Peyer's patch (tissue), 4 donors: ENCODE data around the gene LLCFC1. TPM values are rescaled to one million over a fixed set of nuclear protein-coding genes. Genes with fewer than 3 reads are reported as not detected.

ENCODE experiments used
- DNase-seq, 3 donors: peaks; one replicate each; pipeline ENCODE4 v3.0.0-alpha.2; 2017 to 2019
- H3K27ac ChIP-seq, 4 donors: fragments of 200-600 bp; sonication (generic); one replicate each; pipeline ENCODE4 v1.5.1; 2016 to 2019
- H3K27me3 ChIP-seq, 2 donors: fragments of 200-600 bp; sonication (generic); one replicate each; pipeline ENCODE4 v1.5.1; 2019
- H3K36me3 ChIP-seq, 3 donors: fragments of 200-600 bp; sonication (generic); one replicate each; pipeline ENCODE4 v1.5.1; 2016 to 2019
- H3K4me1 ChIP-seq, 4 donors: fragments of 200-600 bp; sonication (generic); one replicate each; pipeline ENCODE4 v1.5.1; 2016 to 2019
- H3K4me3 ChIP-seq, 4 donors: fragments of 200-600 bp; sonication (generic); 1 replicate in 3 of 4; 2 replicates in 1 of 4; pipeline ENCODE4 v1.5.1; 2016 to 2019; ENCODE audit warnings: mild to moderate bottlenecking in 1 of 4
- H3K9me3 ChIP-seq, 4 donors: fragments of 200-600 bp; sonication (generic); one replicate each; pipeline ENCODE4 v1.5.1; 2016 to 2019; ENCODE audit warnings: mild to moderate bottlenecking in 1 of 4
- CTCF ChIP-seq, 6 experiments: fragments of 450-650 bp in 4 of 6; fragments of 200-600 bp in 2 of 6; sonication (generic) in 1 of 6; IDR thresholded peaks; one replicate each; pipeline ENCODE4 v1.5.1; 2017 to 2019; ENCODE audit warnings: antibody characterized with exemption in 6 of 6, mild to moderate bottlenecking in 3 of 6, moderate library complexity in 1 of 6
- POLR2A ChIP-seq, 2 donors: fragments of 450-650 bp; IDR thresholded peaks; one replicate each; pipeline ENCODE4 v1.5.1; 2017; ENCODE audit warnings: antibody characterized with exemption in 2 of 2, mild to moderate bottlenecking in 2 of 2, moderate library complexity in 2 of 2
- total RNA-seq, 4 donors: library from RNA; depleted of rRNA; stranded (reverse); fragments of >200 nt; gene quantifications; one replicate each; pipeline ENCODE4 v1.1.0, GENCODE V29; 2016

LLCFC1 gene
- total RNA-seq, 4 donors from 2014 or later = not detected

- Histone ChIP-seq H3K9me3 (no peaks in the 10 kb centered on the region), H3K27ac (no peak overlapping the region), H3K27me3 (no peaks in the 10 kb centered on the region), H3K4me1 (no peaks in the 10 kb centered on the region), H3K36me3 (no peaks in the 10 kb centered on the region), H3K4me3 (no peak overlapping the region)
- TF ChIP-seq CTCF (IDR thresholded peaks at IDR 0.05) (no peak), POLR2A (IDR thresholded peaks at IDR 0.05) (no peak)
- no peak for DNase-seq
Observed at GRCh38 chr7:142898377-142899170, 40.7 kb upstream of the LLCFC1 start.

- Histone ChIP-seq H3K4me1 (no peaks in the 10 kb centered on the region), H3K36me3 (no peaks in the 10 kb centered on the region), H3K27ac (no peak overlapping the region), H3K9me3 (peaks cover 0 to 6% (median 2%) of the 10 kb centered on the region in 4 donors), H3K4me3 (no peak overlapping the region), H3K27me3 (no peaks in the 10 kb centered on the region)
- TF ChIP-seq POLR2A (IDR thresholded peaks at IDR 0.05) (no peak), CTCF (IDR thresholded peaks at IDR 0.05) (no peak)
- DNase-seq = no peak
Observed at GRCh38 chr7:142899661-142900060, 39.6 kb upstream of the LLCFC1 start.

GRCh38 chr7:142901426-142902259, 37.6 kb upstream of the LLCFC1 start:
- Histone ChIP-seq H3K9me3 (peaks cover 0 to 7% (median 2%) of the 10 kb centered on the region in 4 donors), H3K27ac (no peak overlapping the region), H3K4me1 (no peaks in the 10 kb centered on the region), H3K4me3 (no peak overlapping the region), H3K27me3 (no peaks in the 10 kb centered on the region), H3K36me3 (no peaks in the 10 kb centered on the region)
- DNase-seq = no peak
- TF ChIP-seq POLR2A (IDR thresholded peaks at IDR 0.05) = no peak
- TF ChIP-seq CTCF (IDR thresholded peaks at IDR 0.05) = no peak

- DNase-seq = no peak
- Histone ChIP-seq H3K36me3 (no peaks in the 10 kb centered on the region), H3K27me3 (no peaks in the 10 kb centered on the region), H3K27ac (no peak overlapping the region), H3K4me1 (peaks cover 0 to 2% (median 0%) of the 10 kb centered on the region in 4 donors), H3K9me3 (peaks cover 0 to 7% (median 2%) of the 10 kb centered on the region in 4 donors), H3K4me3 (no peak overlapping the region)
- TF ChIP-seq POLR2A (IDR thresholded peaks at IDR 0.05) (no peak), CTCF (IDR thresholded peaks at IDR 0.05) (no peak)
Observed at GRCh38 chr7:142904128-142904527, 35.2 kb upstream of the LLCFC1 start.

- H3K4me3 ChIP-seq = no peak overlapping the region
- TF ChIP-seq CTCF (IDR thresholded peaks at IDR 0.05) (no peak), POLR2A (IDR thresholded peaks at IDR 0.05) (no peak)
- peaks cover 0 to 7% (median 2%) of the 10 kb centered on the region in 4 donors for H3K9me3 ChIP-seq
- H3K27ac ChIP-seq = no peak overlapping the region
- H3K4me1 ChIP-seq = peaks cover 0 to 10% (median 0%) of the 10 kb centered on the region in 4 donors
- no peak for DNase-seq
- H3K36me3 ChIP-seq = no peaks in the 10 kb centered on the region
- H3K27me3 ChIP-seq = no peaks in the 10 kb centered on the region
Observed at GRCh38 chr7:142905759-142906158, 33.5 kb upstream of the LLCFC1 start.
